Testis (tissue), 3 donors: ENCODE results near the gene SLC25A30. TPM values are rescaled to one million over a fixed set of nuclear protein-coding genes. Genes with fewer than 3 reads are reported as not detected.
"Not testable (repeated sequence)": the region's sequence is repeated elsewhere in the genome, so short reads cannot be mapped to it uniquely, and the experiment has no call there.

ENCODE experiments used
- DNase-seq: peaks from one replicate; pipeline ENCODE4 v3.0.0-alpha.2; 2019
- H3K27ac ChIP-seq, 2 donors: fragments of 200-600 bp; sonication (generic); one replicate each; pipeline ENCODE4 v1.5.1; 2019
- H3K27me3 ChIP-seq: fragments of 200-600 bp; sonication (generic); one replicate; pipeline ENCODE4 v1.5.1; 2019
- H3K36me3 ChIP-seq: fragments of 200-600 bp; sonication (generic); one replicate; pipeline ENCODE4 v1.5.1; 2017; ENCODE audit warnings: low read depth; ENCODE audit errors: missing control alignments
- H3K4me1 ChIP-seq: fragments of 200-600 bp; sonication (generic); one replicate; pipeline ENCODE4 v1.5.1; 2019
- H3K4me3 ChIP-seq, 2 donors: fragments of 200-600 bp; sonication (generic); one replicate each; pipeline ENCODE4 v1.5.1; 2017 to 2019
- H3K9me3 ChIP-seq: fragments of 200-600 bp; sonication (generic); one replicate; pipeline ENCODE4 v1.5.1; 2017
- CTCF ChIP-seq, 3 experiments: fragments of 450-650 bp in 2 of 3; fragments of 200-600 bp in 1 of 3; sonication (generic) in 1 of 3; IDR thresholded peaks; one replicate each; pipeline ENCODE4 v1.5.1; 2016 to 2019; ENCODE audit warnings: antibody characterized with exemption in 3 of 3, mild to moderate bottlenecking in 2 of 3, moderate library complexity in 1 of 3
- POLR2A ChIP-seq: fragments of 450-650 bp; IDR thresholded peaks from one replicate; pipeline ENCODE4 v1.6.1; 2017; ENCODE audit warnings: antibody characterized with exemption, mild to moderate bottlenecking, moderate library complexity
- WGBS, 2 donors: methylation state at CpG; one replicate each; pipeline ENCODE4 v1.1.5; 2018; 5-methylcytosine and 5-hydroxymethylcytosine counted together
- intact Hi-C: fragments of 100-400 bp; cut with DNase I; formaldehyde crosslinking; loops from one replicate; pipeline ENCODE4 v1.15.1; 2023; ENCODE audit warnings: low total_unique reads
- polyA plus RNA-seq: library from polyadenylated mRNA; stranded (reverse); fragments of 350-450 nt; fragmentation: Illumina TruSeq; extraction: RNeasy Lipid Tissue Mini Kit (QIAGEN cat#74804); gene quantifications from one replicate; pipeline ENCODE4 v1.2.3, GENCODE V29; 2014; ENCODE audit warnings: low read depth, low replicate concordance; ENCODE audit not compliant: insufficient read depth
- total RNA-seq, 2 donors: library from RNA; depleted of rRNA; stranded (reverse); fragments of >200 nt; gene quantifications; one replicate each; pipeline ENCODE4 v1.2.3, GENCODE V29; 2016

Gene SLC25A30
- total and polyA plus RNA-seq, 3 donors from 2014 or later = 14.5 to 16.4 (median 15.7) TPM

- TF ChIP-seq POLR2A (no peak), CTCF (IDR thresholded peaks at IDR 0.05) (no peak)
Observed at GRCh38 chr13:45432737-45433380, 14.7 kb upstream of the SLC25A30 start.

GRCh38 chr13:45426056-45426841 lies 8.1 kb upstream of the SLC25A30 start:
- H3K36me3 ChIP-seq, H3K27ac ChIP-seq, H3K27me3 ChIP-seq, H3K4me3 ChIP-seq, DNase-seq, H3K4me1 ChIP-seq, intact Hi-C loops, H3K9me3 ChIP-seq: not testable (repeated sequence)
- 71 to 74% methylated on average over 16 of the region's 16 CpGs for WGBS, 2 donors

More at GRCh38 chr13:45432737-45433380, 14.7 kb upstream of the SLC25A30 start:
- WGBS, 2 donors = 76 to 88% methylated on average over 6 of the region's 6 CpGs
- Histone ChIP-seq H3K4me3 (no peak overlapping the region), H3K36me3 (no peaks in the 10 kb centered on the region), H3K27ac (peak overlapping the region; percentile 37 to 78), H3K27me3 (no peaks in the 10 kb centered on the region), H3K4me1 (no peaks in the 10 kb centered on the region), H3K9me3 (no peaks in the 10 kb centered on the region)
- intact Hi-C loops = no loop called here
- no peak for DNase-seq

GRCh38 chr13:45422731-45423292 lies 4.6 kb upstream of the SLC25A30 start:
- Histone ChIP-seq H3K9me3 (no peaks in the 10 kb centered on the region), H3K36me3 (no peaks in the 10 kb centered on the region), H3K4me1 (no peaks in the 10 kb centered on the region), H3K4me3 (no peak overlapping the region), H3K27me3 (no peaks in the 10 kb centered on the region), H3K27ac (no peak overlapping the region)
- DNase-seq = no peak
- intact Hi-C loops = no loop called here
- WGBS, 2 donors = 72 to 76% methylated on average over 3 of the region's 3 CpGs
- no peak for TF ChIP-seq CTCF (IDR thresholded peaks at IDR 0.05)
- no peak for TF ChIP-seq POLR2A

- WGBS, 2 donors = 76 to 89% methylated on average over 1 of the region's 1 CpG
- H3K4me1 ChIP-seq = peaks cover 13% of the 10 kb centered on the region
- H3K27me3 ChIP-seq = no peaks in the 10 kb centered on the region
- no peaks in the 10 kb centered on the region for H3K36me3 ChIP-seq
- no peak overlapping the region for H3K4me3 ChIP-seq
- intact Hi-C loops = no loop called here
- no peak for TF ChIP-seq POLR2A
- TF ChIP-seq CTCF (IDR thresholded peaks at IDR 0.05) = no peak
- DNase-seq = no peak
- no peaks in the 10 kb centered on the region for H3K9me3 ChIP-seq
- H3K27ac ChIP-seq = no peak overlapping the region
Observed at GRCh38 chr13:45419945-45420344, 1.8 kb upstream of the SLC25A30 start.

- H3K36me3 ChIP-seq, DNase-seq, H3K9me3 ChIP-seq, H3K4me3 ChIP-seq, H3K27me3 ChIP-seq, intact Hi-C loops, H3K27ac ChIP-seq: not testable (repeated sequence)
- 85 to 88% methylated on average over 15 to 16 of the region's 16 CpGs for WGBS, 2 donors
- peaks cover 17% of the 10 kb centered on the region for H3K4me1 ChIP-seq
Observed at GRCh38 chr13:45419389-45419788, 1.2 kb upstream of the SLC25A30 start.
